RPMI7951 (cell line): Measurements from ENCODE around the gene SLC30A7. TPM values are rescaled to one million over a fixed set of nuclear protein-coding genes. Genes with fewer than 3 reads are reported as not detected.

Source experiments
- DNase-seq: peaks from one replicate; pipeline ENCODE4 v3.0.0-alpha.2; 2012; ENCODE audit warnings: low read depth
- total RNA-seq: library from RNA; depleted of rRNA; stranded (reverse); fragments of >200 nt; shearing (Covaris generic); gene quantifications from 2 replicates; pipeline ENCODE4 v1.2.3, GENCODE V29; 2014; rRNA removed

Gene SLC30A7
- total RNA-seq, 1 experiment from 2014 or later, result 44.9 TPM

- DNase-seq, result peak; percentile 93
These were observed 130.0 kb downstream of the SLC30A7 start, which contains the start of gene DPH5 for GRCh38 chr1:101025657-101026429. DPH5 (minus strand) TSS chr1:101025784; CDS start chr1:101025443, 341 bp downstream.

- no peak for DNase-seq
These were observed 130.5 kb downstream of the SLC30A7 start for GRCh38 chr1:101026430-101026788.

GRCh38 chr1:101027194-101027772, 131.4 kb downstream of the SLC30A7 start:
- DNase-seq, result no peak

GRCh38 chr1:101028466-101028865, 132.6 kb downstream of the SLC30A7 start:
- DNase-seq, result no peak

- no peak for DNase-seq
These were observed 133.3 kb downstream of the SLC30A7 start for GRCh38 chr1:101029184-101029583.

- no peak for DNase-seq
These were observed 135.0 kb downstream of the SLC30A7 start for GRCh38 chr1:101030881-101031280.

Other genes starting within 250 kb of the SLC30A7 start
- gene VCAM1, start 176.3 kb upstream of the SLC30A7 start, total RNA-seq, result 8.5 and 8.6 TPM in 2 replicates
- 50.6 and 57.2 TPM in 2 replicates for gene EXTL2, start 1.2 kb upstream of the SLC30A7 start, total RNA-seq
- 20.5 and 21.9 TPM in 2 replicates for gene DPH5, start 129.7 kb downstream of the SLC30A7 start, total RNA-seq